HG02884 (cell line): ENCODE results near the gene MALT1.
"Not testable (repeated sequence)": the region's sequence is repeated elsewhere in the genome, so short reads cannot be mapped to it uniquely, and the experiment has no call there.

Experiments used
- ATAC-seq: cut with Tn5 transposase; IDR thresholded peaks from one replicate; pipeline ENCODE4 v1.9.1; 2021; ENCODE audit warnings: mild to moderate bottlenecking, moderate library complexity; ENCODE audit not compliant: unreplicated experiment

Gene MALT1

GRCh38 chr18:58768293-58768974 lies 97.2 kb downstream of the MALT1 start:
- ATAC-seq: peak; percentile 81

GRCh38 chr18:58769321-58769720 lies 98.1 kb downstream of the MALT1 start:
- ATAC-seq: no peak

GRCh38 chr18:58770601-58771000 lies 99.3 kb downstream of the MALT1 start:
- no peak for ATAC-seq

DNA sequence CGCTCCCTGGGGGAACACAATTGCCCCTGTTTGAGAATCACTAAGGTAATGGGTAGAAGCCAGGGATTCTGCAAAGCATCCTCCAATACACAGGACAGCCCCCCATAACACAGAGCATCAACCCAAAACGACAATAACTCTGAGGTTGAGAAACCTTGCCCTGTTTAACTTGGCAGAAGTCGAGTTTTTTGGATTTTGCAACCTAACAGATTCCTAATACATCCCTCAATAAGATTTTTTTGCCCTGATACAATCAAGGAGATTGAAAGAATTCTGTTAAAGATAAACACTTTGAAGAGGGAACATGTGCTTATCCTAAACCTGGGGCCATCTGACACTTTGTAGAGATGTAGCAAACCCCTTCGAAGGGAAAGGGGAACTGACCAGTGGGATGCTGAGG lies 100.9 kb downstream of the MALT1 start:
- ATAC-seq: no peak

DNA sequence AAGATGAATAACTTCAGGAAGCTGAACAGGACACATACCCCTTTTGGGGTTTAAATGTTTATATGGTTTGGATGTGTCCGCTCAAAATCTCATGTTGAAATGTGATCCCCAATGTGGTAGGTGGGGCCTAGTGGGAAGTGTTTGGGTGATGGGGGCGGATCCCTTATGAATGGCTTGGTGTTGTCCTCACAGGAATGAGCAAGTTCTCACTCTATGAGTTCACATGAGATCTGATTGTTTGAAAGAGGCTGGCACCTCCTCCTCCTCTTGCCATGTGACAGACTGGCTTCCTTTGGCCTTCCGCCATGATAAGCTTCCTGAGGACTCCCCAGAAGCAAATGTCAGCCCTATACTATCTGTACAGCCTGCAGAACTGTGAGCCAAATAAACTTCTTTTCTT lies 104.8 kb downstream of the MALT1 start:
- no peak for ATAC-seq

- not testable (repeated sequence) for ATAC-seq
Measured at GRCh38 chr18:58776541-58776940, 105.3 kb downstream of the MALT1 start.

DNA sequence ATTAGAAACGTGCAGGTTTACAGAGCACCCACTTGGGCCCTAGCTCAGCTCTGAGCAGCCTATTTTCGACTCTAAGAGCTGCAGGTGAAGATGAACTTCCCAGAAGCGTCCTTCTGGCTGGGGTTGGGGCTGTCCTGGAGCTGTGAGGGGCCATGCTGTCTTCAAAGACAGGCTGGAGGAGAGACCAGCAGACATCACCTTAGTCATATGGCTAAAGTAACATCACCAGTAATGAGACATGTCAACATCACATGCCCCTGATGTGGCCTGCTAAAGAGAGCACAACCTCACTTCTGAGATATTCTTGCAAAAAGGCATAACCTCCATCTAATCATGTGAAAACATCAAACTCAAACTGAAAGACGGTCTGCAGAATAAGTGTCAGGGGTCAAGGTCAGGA lies 106.2 kb downstream of the MALT1 start:
- ATAC-seq: no peak

DNA sequence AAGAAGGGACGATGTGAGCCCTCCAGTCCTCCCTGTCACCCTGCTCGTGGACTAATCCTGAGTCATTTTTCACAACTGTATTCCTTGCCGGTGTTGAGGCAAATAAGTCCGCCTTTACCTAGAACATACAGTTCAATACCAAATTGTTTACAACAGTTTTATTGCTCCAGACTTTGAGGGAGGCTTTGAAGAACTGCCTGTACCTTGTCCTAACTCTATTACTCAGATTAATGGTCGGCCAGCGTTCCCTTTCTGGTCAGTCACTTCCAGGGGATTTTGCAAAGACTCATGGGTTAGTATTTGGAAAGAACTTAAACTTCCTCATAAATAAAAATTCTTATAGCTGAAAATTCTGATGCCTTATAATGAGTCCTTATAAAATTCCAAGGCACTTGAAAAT lies 108.3 kb downstream of the MALT1 start:
- ATAC-seq: no peak

DNA sequence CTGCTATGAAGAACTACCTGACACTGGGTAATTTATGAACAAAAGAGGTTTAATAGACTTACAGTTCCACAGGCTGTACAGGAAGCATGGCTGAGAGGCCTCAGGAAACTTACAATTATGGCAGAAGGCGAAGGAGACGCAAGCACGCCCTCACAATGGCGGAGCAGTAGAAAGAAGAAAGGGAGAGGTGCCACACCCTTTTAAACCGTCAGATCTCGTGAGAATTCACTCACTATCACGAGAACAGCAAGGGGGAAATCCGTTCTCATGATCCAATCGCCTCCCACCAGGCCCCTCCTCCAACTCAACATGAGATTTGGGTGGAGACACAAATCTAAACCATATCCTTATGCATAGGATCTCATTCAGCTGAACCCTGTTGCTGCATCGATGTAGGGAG lies 108.8 kb downstream of the MALT1 start:
- no peak for ATAC-seq

- no peak for ATAC-seq
Measured at GRCh38 chr18:58781627-58782194, 110.4 kb downstream of the MALT1 start.

DNA sequence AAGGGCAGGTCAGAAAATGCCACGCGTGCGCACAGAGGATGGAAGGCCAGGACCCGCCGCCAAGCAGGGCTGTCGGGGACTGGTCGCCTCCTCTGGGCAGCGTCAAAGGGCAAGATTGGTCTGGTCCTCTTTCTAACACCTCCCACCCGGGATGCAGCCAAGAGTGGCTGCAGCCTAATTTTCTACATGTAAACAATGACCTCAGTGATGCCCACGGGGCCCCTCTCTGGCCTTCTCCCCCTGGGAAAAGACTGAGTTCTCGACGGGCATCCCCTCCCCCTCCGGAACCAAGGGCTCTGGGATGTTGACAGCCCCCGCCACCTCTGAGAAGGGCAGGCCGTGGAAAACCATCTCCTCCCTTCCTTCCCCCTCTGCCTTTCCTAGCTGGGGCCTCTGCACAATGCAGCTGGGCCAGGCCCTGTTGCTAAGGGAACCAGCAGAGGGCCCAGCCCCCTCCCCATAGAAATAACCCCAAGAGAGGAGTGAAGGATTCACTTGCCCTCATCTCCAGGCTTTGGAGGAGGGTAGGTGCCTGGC lies 113.4 kb downstream of the MALT1 start:
- ATAC-seq: no peak

GRCh38 chr18:58785171-58785805 lies 114.0 kb downstream of the MALT1 start:
- ATAC-seq: no peak

DNA sequence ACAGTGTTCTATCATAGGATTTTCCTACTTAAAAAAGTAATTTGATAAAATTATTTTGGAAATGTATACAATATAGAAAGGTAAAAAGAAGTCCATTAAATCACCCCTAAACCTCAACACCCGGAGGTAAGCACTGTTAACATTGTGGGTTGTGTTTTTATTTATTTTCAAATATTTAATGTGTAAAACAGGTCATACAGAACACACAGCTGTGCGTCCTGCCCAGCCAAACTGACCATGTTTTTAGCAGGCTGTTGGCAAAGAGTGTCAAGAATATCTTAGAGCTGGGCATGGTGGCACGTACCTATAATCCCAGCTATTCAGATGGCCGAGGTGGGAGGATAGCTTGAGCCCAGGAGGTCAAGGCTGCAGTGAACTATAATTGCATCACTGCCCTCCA lies 114.6 kb downstream of the MALT1 start:
- ATAC-seq: no peak

DNA sequence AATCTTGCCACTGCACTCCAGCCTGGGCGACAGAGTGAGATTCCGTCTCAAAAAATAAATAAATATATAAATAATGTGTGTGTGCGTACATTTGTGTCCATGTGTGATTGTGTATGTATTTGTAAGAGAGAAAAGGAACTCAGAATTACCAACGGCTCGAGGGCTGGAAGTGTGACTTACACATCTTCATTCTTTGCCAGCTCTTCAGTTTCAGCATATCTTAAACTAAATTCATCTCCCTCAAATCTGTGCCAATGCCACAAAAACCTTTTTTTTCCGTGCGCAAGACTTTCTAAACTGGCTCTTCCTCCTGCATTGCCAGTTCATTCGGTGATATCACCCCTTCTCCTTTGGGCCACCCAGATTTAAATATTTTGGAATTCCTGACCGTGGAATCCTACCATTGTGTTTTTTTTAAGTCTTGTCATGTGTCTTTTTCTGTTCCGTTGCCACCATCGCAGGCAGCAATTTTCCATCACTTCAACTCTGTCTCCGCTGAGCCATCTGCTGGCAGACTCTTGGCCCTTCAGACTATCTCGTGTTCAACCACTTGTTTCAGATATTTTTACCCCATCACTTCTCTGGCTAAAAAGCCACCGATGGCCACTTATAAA lies 116.4 kb downstream of the MALT1 start:
- ATAC-seq: no peak

DNA sequence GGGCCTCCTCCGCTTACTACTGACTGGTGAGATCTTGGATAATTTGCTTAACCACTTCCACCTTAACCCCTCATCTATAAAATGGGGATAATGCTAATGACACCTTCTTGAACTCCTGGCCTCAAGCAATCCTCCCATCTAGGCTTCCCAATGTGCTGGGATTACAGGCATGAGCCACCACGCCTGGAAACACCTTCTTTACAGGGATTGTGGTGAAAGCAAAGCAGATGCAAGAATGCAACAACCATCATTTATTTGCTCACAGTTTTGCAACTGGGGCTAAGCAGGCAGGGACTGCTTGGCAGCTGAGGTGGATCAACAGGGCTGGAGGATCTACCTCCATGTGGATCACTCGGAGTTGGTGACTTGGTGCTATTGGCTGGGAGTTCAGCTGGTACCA lies 117.2 kb downstream of the MALT1 start:
- ATAC-seq: no peak

DNA sequence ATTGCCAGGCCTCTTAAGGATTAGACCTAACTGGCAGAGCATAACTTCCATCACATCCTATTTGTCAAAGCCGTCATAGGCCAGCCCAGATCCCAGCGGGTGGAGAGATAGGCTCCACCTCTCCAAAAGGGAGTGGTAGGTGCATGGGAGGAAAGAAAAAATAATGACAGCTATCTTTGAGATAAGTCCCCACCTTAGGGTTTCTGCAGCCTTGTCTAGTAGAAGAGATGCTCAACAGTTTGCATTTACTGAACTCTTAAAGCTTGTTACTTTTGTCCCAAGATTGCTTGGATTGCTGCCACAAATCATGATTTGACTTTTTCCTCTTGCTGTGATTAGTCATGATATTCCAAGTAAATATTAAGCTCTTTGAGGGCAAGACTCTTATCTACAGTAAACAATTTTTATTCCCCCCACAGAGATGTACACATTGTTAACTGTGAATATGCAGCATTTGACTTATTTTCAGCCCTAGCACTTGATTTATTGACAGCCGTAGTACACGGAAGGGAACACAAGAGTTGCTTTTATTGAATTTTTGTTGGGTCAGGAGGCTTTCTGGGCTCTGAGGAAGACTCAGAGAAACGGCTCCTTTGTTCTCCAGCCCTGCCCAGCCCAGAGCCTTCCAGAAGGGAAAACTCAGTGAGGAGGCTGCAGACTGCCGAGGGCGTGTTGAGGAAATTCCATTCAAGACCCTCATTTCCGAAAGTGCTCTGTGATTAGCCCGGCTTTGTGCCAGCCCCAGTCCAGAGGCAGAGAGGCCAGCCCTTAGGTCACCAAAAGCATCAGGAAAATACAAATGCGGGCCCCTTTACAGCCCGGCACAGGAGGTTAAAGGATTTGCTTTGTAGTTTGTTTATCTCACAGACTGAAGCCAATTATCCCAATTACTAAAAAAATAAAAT lies 118.0 kb downstream of the MALT1 start:
- no peak for ATAC-seq

DNA sequence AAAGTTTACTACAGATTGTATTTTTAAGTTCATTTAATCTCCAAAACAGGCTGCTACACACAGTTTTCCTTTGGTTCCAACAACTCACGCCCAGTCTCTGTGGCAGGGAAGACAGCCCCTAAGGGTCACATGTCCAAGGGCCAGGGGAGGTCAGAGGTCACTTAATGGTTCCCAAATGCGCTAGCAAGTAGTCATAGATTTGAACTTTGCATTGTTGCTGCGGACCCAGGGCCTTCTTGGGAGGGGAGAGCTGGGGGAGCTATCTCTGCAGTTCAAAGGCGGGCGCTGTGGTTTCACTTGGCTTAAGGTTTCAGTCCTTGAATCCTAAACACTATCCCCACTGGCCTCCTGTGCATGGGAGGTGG lies 118.6 kb downstream of the MALT1 start:
- ATAC-seq: no peak

- ATAC-seq: peak; percentile 86
Measured at GRCh38 chr18:58792086-58792485, 120.8 kb downstream of the MALT1 start.

GRCh38 chr18:58793361-58793760 lies 122.1 kb downstream of the MALT1 start:
- no peak for ATAC-seq

GRCh38 chr18:58796220-58796619 lies 125.0 kb downstream of the MALT1 start:
- ATAC-seq: no peak

GRCh38 chr18:58800582-58800981 lies 129.3 kb downstream of the MALT1 start:
- ATAC-seq: peak; percentile 91
